HG02642 (cell line): ENCODE measurements around the gene SLC7A8.

Source experiments
- ATAC-seq: cut with Tn5 transposase; IDR thresholded peaks from one replicate; pipeline ENCODE4 v1.9.1; 2021; ENCODE audit warnings: mild to moderate bottlenecking; ENCODE audit not compliant: unreplicated experiment, poor library complexity

The SLC7A8 gene

GRCh38 chr14:23185063-23185462, 1.6 kb upstream of the SLC7A8 start:
- ATAC-seq = no peak

- ATAC-seq = no peak
Observed at GRCh38 chr14:23183158-23183470, 346 bp downstream of the SLC7A8 start.

- no peak for ATAC-seq
Observed at GRCh38 chr14:23182372-23183157, 895 bp downstream of the SLC7A8 start.

GRCh38 chr14:23181946-23182345, 1.5 kb downstream of the SLC7A8 start:
- no peak for ATAC-seq

- no peak for ATAC-seq
Observed at GRCh38 chr14:23181453-23181852, 2.0 kb downstream of the SLC7A8 start.

GRCh38 chr14:23177181-23177580, 6.3 kb downstream of the SLC7A8 start:
- no peak for ATAC-seq

GRCh38 chr14:23175823-23176222, 7.6 kb downstream of the SLC7A8 start:
- no peak for ATAC-seq

GRCh38 chr14:23174296-23175184, 8.9 kb downstream of the SLC7A8 start:
- ATAC-seq = no peak

GRCh38 chr14:23173796-23174195, 9.7 kb downstream of the SLC7A8 start:
- no peak for ATAC-seq

- ATAC-seq = no peak
Observed at GRCh38 chr14:23173031-23173430, 10.4 kb downstream of the SLC7A8 start.

GRCh38 chr14:23172574-23172973, 10.9 kb downstream of the SLC7A8 start:
- no peak for ATAC-seq

- ATAC-seq = no peak
Observed at GRCh38 chr14:23172096-23172495, 11.4 kb downstream of the SLC7A8 start.

- no peak for ATAC-seq
Observed at GRCh38 chr14:23171222-23171975, 12.1 kb downstream of the SLC7A8 start.

- ATAC-seq = no peak
Observed at GRCh38 chr14:23169622-23170021, 13.8 kb downstream of the SLC7A8 start.

- no peak for ATAC-seq
Observed at GRCh38 chr14:23168246-23168645, 15.2 kb downstream of the SLC7A8 start.

GRCh38 chr14:23167116-23167847, 16.2 kb downstream of the SLC7A8 start:
- ATAC-seq = no peak

- no peak for ATAC-seq
Observed at GRCh38 chr14:23164949-23165348, 18.5 kb downstream of the SLC7A8 start.

GRCh38 chr14:23164250-23164649, 19.2 kb downstream of the SLC7A8 start:
- ATAC-seq = no peak

GRCh38 chr14:23163830-23164229, 19.6 kb downstream of the SLC7A8 start:
- no peak for ATAC-seq

- no peak for ATAC-seq
Observed at GRCh38 chr14:23162800-23163199, 20.7 kb downstream of the SLC7A8 start.
